ENCODE data around the gene SPSB4. TPM values are rescaled to one million over a fixed set of nuclear protein-coding genes. Genes with fewer than 3 reads are reported as not detected.

SPSB4 gene
- total RNA-seq, 1 experiment from 2014 or later, result 0.05 TPM

GRCh38 chr3:141094790-141095545 is 43.8 kb downstream of the SPSB4 start:
- no TSS peak for BruUV-seq (replicated peaks)
- intact Hi-C loops (cut with micrococcal nuclease; ENCODE audit: unreplicated experiment), result no loop called here
- Histone ChIP-seq H3K4me3 (ENCODE audit: low read depth in 2 of 2, low read length in 2 of 2) (no peak overlapping the region), H3K27ac (ENCODE audit: low read length) (no peak overlapping the region), H3K27me3 (ENCODE audit: control insufficient read depth, insufficient read depth, low read length) (no peaks in the 10 kb centered on the region; the same call in 1 of the 2 replicates), H3K36me3 (ENCODE audit: control insufficient read depth, insufficient read depth, low read length) (no peaks in the 10 kb centered on the region), H3K4me1 (ENCODE audit: control insufficient read depth, insufficient read depth, low read length) (no peaks in the 10 kb centered on the region), H3K9me3 (ENCODE audit: control insufficient read depth, insufficient read depth, low read depth, low read length) (no peaks in the 10 kb centered on the region)
- no peak for DNase-seq (ENCODE audit: low read depth, low spot score)
- CTCF ChIA-PET, result no interaction called here
- TF ChIP-seq, protein P1, sequence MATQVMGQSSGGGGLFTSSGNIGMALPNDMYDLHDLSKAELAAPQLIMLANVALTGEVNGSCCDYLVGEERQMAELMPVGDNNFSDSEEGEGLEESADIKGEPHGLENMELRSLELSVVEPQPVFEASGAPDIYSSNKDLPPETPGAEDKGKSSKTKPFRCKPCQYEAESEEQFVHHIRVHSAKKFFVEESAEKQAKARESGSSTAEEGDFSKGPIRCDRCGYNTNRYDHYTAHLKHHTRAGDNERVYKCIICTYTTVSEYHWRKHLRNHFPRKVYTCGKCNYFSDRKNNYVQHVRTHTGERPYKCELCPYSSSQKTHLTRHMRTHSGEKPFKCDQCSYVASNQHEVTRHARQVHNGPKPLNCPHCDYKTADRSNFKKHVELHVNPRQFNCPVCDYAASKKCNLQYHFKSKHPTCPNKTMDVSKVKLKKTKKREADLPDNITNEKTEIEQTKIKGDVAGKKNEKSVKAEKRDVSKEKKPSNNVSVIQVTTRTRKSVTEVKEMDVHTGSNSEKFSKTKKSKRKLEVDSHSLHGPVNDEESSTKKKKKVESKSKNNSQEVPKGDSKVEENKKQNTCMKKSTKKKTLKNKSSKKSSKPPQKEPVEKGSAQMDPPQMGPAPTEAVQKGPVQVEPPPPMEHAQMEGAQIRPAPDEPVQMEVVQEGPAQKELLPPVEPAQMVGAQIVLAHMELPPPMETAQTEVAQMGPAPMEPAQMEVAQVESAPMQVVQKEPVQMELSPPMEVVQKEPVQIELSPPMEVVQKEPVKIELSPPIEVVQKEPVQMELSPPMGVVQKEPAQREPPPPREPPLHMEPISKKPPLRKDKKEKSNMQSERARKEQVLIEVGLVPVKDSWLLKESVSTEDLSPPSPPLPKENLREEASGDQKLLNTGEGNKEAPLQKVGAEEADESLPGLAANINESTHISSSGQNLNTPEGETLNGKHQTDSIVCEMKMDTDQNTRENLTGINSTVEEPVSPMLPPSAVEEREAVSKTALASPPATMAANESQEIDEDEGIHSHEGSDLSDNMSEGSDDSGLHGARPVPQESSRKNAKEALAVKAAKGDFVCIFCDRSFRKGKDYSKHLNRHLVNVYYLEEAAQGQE (IDR thresholded peaks at IDR 0.05; ENCODE audit: insufficient read depth in 1 of 2, low read depth in 2 of 2, low read length in 1 of 2), result no peak
- TF ChIP-seq CTCF (IDR thresholded peaks at IDR 0.05), result no peak
- no peak for TF ChIP-seq TCF7L2 (IDR thresholded peaks at IDR 0.05; ENCODE audit: low read depth, low read length)
- no peak for TF ChIP-seq POLR2AphosphoS5 (IDR thresholded peaks at IDR 0.05; ENCODE audit: low read depth, low read length)
- TF ChIP-seq SIN3A (IDR thresholded peaks at IDR 0.05; ENCODE audit: borderline replicate concordance, insufficient read depth, low read depth, low read length), result no peak
- ATAC-seq, result no peak
- in situ Hi-C loops (cut with HindIII; ENCODE audit: low pct_unique_long_range_greater_than_20kb, low sequenced_read_pairs), result no loop called here
- POLR2A ChIA-PET, result no interaction called here

DNA sequence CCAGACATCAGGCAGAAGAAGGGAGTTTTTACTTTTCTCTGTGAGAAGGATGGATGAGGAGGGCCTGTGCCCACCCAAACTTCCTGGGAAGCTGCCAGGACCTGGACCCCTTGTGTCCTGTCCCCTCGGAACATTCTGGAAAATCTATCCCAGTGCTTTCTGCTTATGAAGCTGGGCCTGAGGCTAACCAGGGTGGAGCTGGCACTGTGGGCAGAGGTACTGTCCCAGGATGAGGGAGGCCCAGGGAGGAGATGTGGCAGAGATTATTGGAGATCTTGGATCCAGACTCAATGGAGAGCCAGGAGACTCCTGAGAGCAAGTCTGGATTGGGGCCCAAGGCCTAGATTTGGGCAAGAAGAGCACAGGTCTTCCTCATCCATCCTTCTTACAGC is 44.4 kb downstream of the SPSB4 start:
- no TSS peak for BruUV-seq (replicated peaks)
- CTCF ChIA-PET, result no interaction called here

More for the DNA sequence above, 44.4 kb downstream of the SPSB4 start:
- intact Hi-C loops (cut with micrococcal nuclease; ENCODE audit: unreplicated experiment) (no loop called here), in situ Hi-C loops (cut with HindIII; ENCODE audit: low pct_unique_long_range_greater_than_20kb, low sequenced_read_pairs) (no loop called here)
- ATAC-seq, result no peak
- H3K9me3 ChIP-seq (ENCODE audit: control insufficient read depth, insufficient read depth, low read depth, low read length), result no peaks in the 10 kb centered on the region
- POLR2A ChIA-PET, result no interaction called here
- no peaks in the 10 kb centered on the region for H3K36me3 ChIP-seq (ENCODE audit: control insufficient read depth, insufficient read depth, low read length)
- no peaks in the 10 kb centered on the region; the same call in 1 of the 2 replicates for H3K27me3 ChIP-seq (ENCODE audit: control insufficient read depth, insufficient read depth, low read length)
- H3K4me1 ChIP-seq (ENCODE audit: control insufficient read depth, insufficient read depth, low read length), result no peaks in the 10 kb centered on the region
- DNase-seq (ENCODE audit: low read depth, low spot score), result no peak
- no peak overlapping the region for H3K4me3 ChIP-seq (ENCODE audit: low read depth in 2 of 2, low read length in 2 of 2)
- H3K27ac ChIP-seq (ENCODE audit: low read length), result no peak overlapping the region
- TF ChIP-seq POLR2AphosphoS5 (IDR thresholded peaks at IDR 0.05; ENCODE audit: low read depth, low read length) (no peak), TCF7L2 (IDR thresholded peaks at IDR 0.05; ENCODE audit: low read depth, low read length) (no peak), SIN3A (IDR thresholded peaks at IDR 0.05; ENCODE audit: borderline replicate concordance, insufficient read depth, low read depth, low read length) (no peak), CTCF (IDR thresholded peaks at IDR 0.05) (no peak)
- TF ChIP-seq, protein P1 (IDR thresholded peaks at IDR 0.05; ENCODE audit: insufficient read depth in 1 of 2, low read depth in 2 of 2, low read length in 1 of 2), result no peak
